Osteoblast (primary cell): ENCODE measurements around the gene ADGRF4. TPM values are rescaled to one million over a fixed set of nuclear protein-coding genes. Genes with fewer than 3 reads are reported as not detected.

Experiments
- DNase-seq: peaks from one replicate; pipeline ENCODE4 v3.0.0; 2011; ENCODE audit warnings: low spot score, mixed read lengths; ENCODE audit not compliant: insufficient read length; ENCODE audit errors: missing footprints
- H2AFZ ChIP-seq: 2 replicates; pipeline ENCODE4 v1.6.0; 2011; ENCODE audit warnings: mild to moderate bottlenecking, low read length
- H3K27ac ChIP-seq: 2 replicates; pipeline ENCODE4 v1.5.1; 2011; ENCODE audit warnings: mild to moderate bottlenecking, low read depth, low read length, moderate library complexity
- H3K27me3 ChIP-seq: 2 replicates; pipeline ENCODE4 v1.6.0; 2012; ENCODE audit warnings: mild to moderate bottlenecking, control low read depth, inconsistent platforms, low read length, moderate library complexity; ENCODE audit not compliant: insufficient read depth
- H3K36me3 ChIP-seq: 2 replicates; pipeline ENCODE4 v1.5.1; 2011; ENCODE audit warnings: mild to moderate bottlenecking, low read length, control low read depth, moderate library complexity; ENCODE audit not compliant: insufficient read depth
- H3K4me1 ChIP-seq: 2 replicates; pipeline ENCODE4 v1.5.1; 2011; ENCODE audit warnings: mild to moderate bottlenecking, low read length, control low read depth, moderate library complexity; ENCODE audit not compliant: insufficient read depth
- H3K4me2 ChIP-seq: 2 replicates; pipeline ENCODE4 v1.6.0; 2011; ENCODE audit warnings: mild to moderate bottlenecking, low read length; ENCODE audit not compliant: insufficient read depth
- H3K4me3 ChIP-seq: fragments of 200-600 bp; sonication (generic); 3 replicates; pipeline ENCODE4 v1.5.1; 2012; ENCODE audit warnings: mild to moderate bottlenecking, low read length, inconsistent platforms; ENCODE audit not compliant: insufficient read depth
- H3K79me2 ChIP-seq: 2 replicates; pipeline ENCODE4 v1.6.0; 2012; ENCODE audit warnings: mild to moderate bottlenecking, low read length, control low read depth, inconsistent platforms; ENCODE audit not compliant: insufficient read depth
- H3K9me3 ChIP-seq: 2 replicates; pipeline ENCODE4 v1.5.1; 2011; ENCODE audit warnings: low read depth, low read length, control low read depth
- H4K20me1 ChIP-seq: 2 replicates; pipeline ENCODE4 v1.6.0; 2012; ENCODE audit warnings: mild to moderate bottlenecking, low read length, control low read depth; ENCODE audit not compliant: insufficient read depth
- CTCF ChIP-seq: IDR thresholded peaks from 2 replicates; pipeline ENCODE4 v1.5.1; 2011; ENCODE audit warnings: mild to moderate bottlenecking, low read depth, low read length, moderate library complexity; ENCODE audit errors: extremely low read depth
- total RNA-seq: library from RNA; depleted of rRNA; stranded (reverse); fragments of >200 nt; gene quantifications from 2 replicates; pipeline ENCODE4 v1.2.3, GENCODE V29; 2012

The ADGRF4 gene
- total RNA-seq, 1 donor = under 0.01 TPM

GRCh38 chr6:47671777-47672176, 26.6 kb upstream of the ADGRF4 start:
- no peak for TF ChIP-seq CTCF
- H3K79me2 ChIP-seq = no peaks in the 10 kb centered on the region
- H3K4me2 ChIP-seq = no peak overlapping the region
- H4K20me1 ChIP-seq = no peaks in the 10 kb centered on the region
- H3K9me3 ChIP-seq = peaks cover 2% of the 10 kb centered on the region
- no peak overlapping the region for H2AFZ ChIP-seq
- H3K36me3 ChIP-seq = no peaks in the 10 kb centered on the region
- no peaks in the 10 kb centered on the region for H3K27me3 ChIP-seq
- H3K4me1 ChIP-seq = peaks cover 3% of the 10 kb centered on the region
- no peak for DNase-seq
- no peak overlapping the region for H3K4me3 ChIP-seq
- no peak overlapping the region for H3K27ac ChIP-seq

- H3K79me2 ChIP-seq = no peaks in the 10 kb centered on the region
- no peaks in the 10 kb centered on the region for H3K36me3 ChIP-seq
- H4K20me1 ChIP-seq = no peaks in the 10 kb centered on the region
- DNase-seq = no peak
- H3K27me3 ChIP-seq = no peaks in the 10 kb centered on the region
- H3K4me2 ChIP-seq = no peak overlapping the region
- peaks cover 2% of the 10 kb centered on the region for H3K9me3 ChIP-seq
- H3K4me1 ChIP-seq = peaks cover 3% of the 10 kb centered on the region
- H2AFZ ChIP-seq = no peak overlapping the region
- no peak for TF ChIP-seq CTCF
- no peak overlapping the region for H3K27ac ChIP-seq
- no peak overlapping the region for H3K4me3 ChIP-seq
These were observed 25.6 kb upstream of the ADGRF4 start for GRCh38 chr6:47672816-47673215.

GRCh38 chr6:47674673-47675072, 23.7 kb upstream of the ADGRF4 start:
- H4K20me1 ChIP-seq = no peaks in the 10 kb centered on the region
- no peak overlapping the region for H3K4me3 ChIP-seq
- no peak overlapping the region for H3K4me2 ChIP-seq
- peaks cover 3% of the 10 kb centered on the region for H3K4me1 ChIP-seq
- DNase-seq = no peak
- H3K27me3 ChIP-seq = no peaks in the 10 kb centered on the region
- peaks cover 2% of the 10 kb centered on the region for H3K9me3 ChIP-seq
- H3K79me2 ChIP-seq = no peaks in the 10 kb centered on the region
- TF ChIP-seq CTCF = no peak
- no peaks in the 10 kb centered on the region for H3K36me3 ChIP-seq
- no peak overlapping the region for H3K27ac ChIP-seq
- H2AFZ ChIP-seq = no peak overlapping the region

GRCh38 chr6:47677381-47678100, 20.8 kb upstream of the ADGRF4 start:
- H3K4me3 ChIP-seq = no peak overlapping the region
- TF ChIP-seq CTCF = no peak
- no peak overlapping the region for H2AFZ ChIP-seq
- no peaks in the 10 kb centered on the region for H3K79me2 ChIP-seq
- no peak overlapping the region for H3K27ac ChIP-seq
- H3K27me3 ChIP-seq = no peaks in the 10 kb centered on the region
- no peaks in the 10 kb centered on the region for H3K36me3 ChIP-seq
- peaks cover 3% of the 10 kb centered on the region for H3K4me1 ChIP-seq
- H3K9me3 ChIP-seq = peaks cover 2% of the 10 kb centered on the region
- no peak overlapping the region for H3K4me2 ChIP-seq
- H4K20me1 ChIP-seq = no peaks in the 10 kb centered on the region
- no peak for DNase-seq
